ENCODE data around the gene ZCCHC24.

ZCCHC24 gene

DNA sequence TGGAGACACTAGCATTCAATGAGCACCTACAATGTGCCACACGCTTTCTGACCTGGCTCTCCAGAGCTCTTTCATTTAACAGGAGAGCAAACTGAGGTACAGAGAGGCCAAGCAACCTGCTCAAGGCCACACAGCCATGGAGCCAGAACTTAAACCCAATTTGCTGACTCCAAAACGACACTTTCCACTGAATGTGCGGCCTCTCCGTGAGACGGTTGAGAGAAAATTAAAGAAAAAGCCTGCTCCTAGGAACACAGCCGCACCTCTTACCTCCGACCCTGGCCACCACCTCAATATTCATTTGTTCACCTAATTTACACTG lies 42.8 kb downstream of the ZCCHC24 start:
- Histone ChIP-seq H3K36me3 (ENCODE audit: control insufficient read depth, insufficient read depth, low read length) (no peaks in the 10 kb centered on the region), H3K4me3 (ENCODE audit: low read depth, low read length) (no peak overlapping the region), H3K9me3 (ENCODE audit: control insufficient read depth, insufficient read depth, low read length) (no peaks in the 10 kb centered on the region), H3K9ac (ENCODE audit: low read depth, low read length) (no peak overlapping the region), H3K4me1 (ENCODE audit: control insufficient read depth, insufficient read depth, low read length) (peaks cover 36% of the 10 kb centered on the region), H3K27ac (ENCODE audit: low read depth, low read length) (no peak overlapping the region), H3K27me3 (ENCODE audit: control insufficient read depth, insufficient read depth, low read length) (0 out of 2 replicates have a peak, but pooled peaks cover 5% of the 10 kb centered on the region)

DNA sequence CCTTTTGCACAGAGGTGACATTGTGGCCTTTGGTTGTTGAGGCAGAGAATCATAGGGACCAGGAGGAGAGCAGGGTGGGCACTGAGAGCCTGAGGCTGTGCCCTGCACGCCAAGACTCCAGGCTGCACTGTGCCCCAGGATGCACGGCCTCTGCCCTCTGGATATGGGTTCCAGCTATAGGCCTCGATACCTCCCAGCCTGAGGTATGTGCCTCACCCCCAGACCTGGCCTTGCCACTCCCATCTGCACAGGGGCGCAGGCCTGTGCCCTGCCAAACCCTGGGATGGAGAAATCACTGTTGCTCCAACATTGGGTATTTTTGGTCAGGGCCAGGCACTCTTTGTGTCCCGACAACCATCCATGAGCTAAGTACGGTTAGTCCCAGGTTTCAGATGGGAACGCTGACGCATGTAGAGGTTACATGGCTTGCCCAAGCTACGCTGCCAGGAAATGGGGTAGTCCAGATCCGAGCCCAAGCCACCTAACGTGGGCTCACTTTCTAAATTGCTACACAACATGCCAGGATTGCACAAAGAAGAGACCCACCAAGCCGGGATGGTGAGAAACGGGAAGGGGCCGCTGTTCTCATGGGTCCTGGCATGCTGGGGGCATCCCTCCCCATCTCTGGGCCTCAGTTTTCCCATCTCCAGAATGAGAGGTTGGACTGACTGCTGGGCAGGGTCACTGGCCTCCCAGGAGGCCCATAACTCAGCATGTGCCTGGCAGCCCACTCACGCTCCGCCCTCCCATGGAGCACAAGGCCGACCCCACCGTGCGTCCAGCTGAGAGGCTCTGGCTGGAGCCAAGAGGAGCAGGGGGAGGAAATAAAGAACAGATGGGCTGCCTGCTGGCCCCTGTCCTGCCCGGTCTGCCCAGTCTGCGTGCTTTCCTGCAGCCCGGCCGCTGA lies 44.2 kb downstream of the ZCCHC24 start:
- Histone ChIP-seq H3K27me3 (ENCODE audit: control insufficient read depth, insufficient read depth, low read length) (0 out of 2 replicates have a peak, but pooled peaks cover 5% of the 10 kb centered on the region), H3K9ac (ENCODE audit: low read depth, low read length) (no peak overlapping the region), H3K36me3 (ENCODE audit: control insufficient read depth, insufficient read depth, low read length) (no peaks in the 10 kb centered on the region), H3K27ac (ENCODE audit: low read depth, low read length) (no peak overlapping the region), H3K4me3 (ENCODE audit: low read depth, low read length) (no peak overlapping the region), H3K9me3 (ENCODE audit: control insufficient read depth, insufficient read depth, low read length) (no peaks in the 10 kb centered on the region), H3K4me1 (ENCODE audit: control insufficient read depth, insufficient read depth, low read length) (peaks cover 36% of the 10 kb centered on the region)

DNA sequence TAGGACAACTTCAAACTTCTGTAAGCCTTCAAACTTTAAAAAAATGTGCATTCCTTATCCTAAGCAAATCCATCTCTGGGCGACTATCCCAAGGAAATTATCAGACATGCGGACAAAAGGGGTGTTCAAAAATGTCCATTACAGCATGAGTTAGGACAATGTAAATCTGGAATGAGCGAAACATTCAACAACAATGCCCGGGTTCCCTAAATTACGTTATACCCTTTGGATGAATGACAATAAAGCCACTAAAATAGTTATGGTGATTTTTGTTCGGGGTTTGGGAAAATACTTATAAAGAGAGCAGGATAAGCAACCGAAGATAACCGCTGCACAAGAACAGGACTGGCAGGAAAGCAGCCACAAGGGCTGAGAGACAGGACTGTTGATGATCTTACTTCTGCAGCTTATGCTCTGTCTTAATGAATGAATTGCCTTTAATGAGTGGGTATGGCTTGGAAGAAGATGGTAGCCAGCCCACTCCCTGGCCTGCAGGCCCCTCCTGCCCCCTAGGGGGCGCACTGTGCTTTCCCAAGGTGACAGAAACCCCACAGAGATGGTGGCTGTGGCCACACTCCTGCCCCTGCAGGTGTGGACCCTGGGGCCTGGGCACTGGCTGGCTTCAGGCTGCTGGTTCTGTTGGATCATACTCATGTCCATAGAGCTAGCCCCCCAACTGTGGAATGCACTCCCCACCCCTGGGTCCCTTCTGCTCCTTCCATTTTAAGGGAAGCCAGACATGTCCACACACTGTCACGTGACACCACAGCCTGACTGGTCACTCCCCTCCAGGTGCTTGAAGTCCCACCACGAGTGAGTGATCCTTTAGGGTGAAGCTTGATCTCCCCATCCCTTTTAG lies 45.0 kb downstream of the ZCCHC24 start:
- Histone ChIP-seq H3K27ac (ENCODE audit: low read depth, low read length) (no peak overlapping the region), H3K4me3 (ENCODE audit: low read depth, low read length) (no peak overlapping the region), H3K4me1 (ENCODE audit: control insufficient read depth, insufficient read depth, low read length) (peaks cover 32% of the 10 kb centered on the region), H3K27me3 (ENCODE audit: control insufficient read depth, insufficient read depth, low read length) (0 out of 2 replicates have a peak, but pooled peaks cover 5% of the 10 kb centered on the region), H3K36me3 (ENCODE audit: control insufficient read depth, insufficient read depth, low read length) (no peaks in the 10 kb centered on the region), H3K9me3 (ENCODE audit: control insufficient read depth, insufficient read depth, low read length) (no peaks in the 10 kb centered on the region), H3K9ac (ENCODE audit: low read depth, low read length) (no peak overlapping the region)

DNA sequence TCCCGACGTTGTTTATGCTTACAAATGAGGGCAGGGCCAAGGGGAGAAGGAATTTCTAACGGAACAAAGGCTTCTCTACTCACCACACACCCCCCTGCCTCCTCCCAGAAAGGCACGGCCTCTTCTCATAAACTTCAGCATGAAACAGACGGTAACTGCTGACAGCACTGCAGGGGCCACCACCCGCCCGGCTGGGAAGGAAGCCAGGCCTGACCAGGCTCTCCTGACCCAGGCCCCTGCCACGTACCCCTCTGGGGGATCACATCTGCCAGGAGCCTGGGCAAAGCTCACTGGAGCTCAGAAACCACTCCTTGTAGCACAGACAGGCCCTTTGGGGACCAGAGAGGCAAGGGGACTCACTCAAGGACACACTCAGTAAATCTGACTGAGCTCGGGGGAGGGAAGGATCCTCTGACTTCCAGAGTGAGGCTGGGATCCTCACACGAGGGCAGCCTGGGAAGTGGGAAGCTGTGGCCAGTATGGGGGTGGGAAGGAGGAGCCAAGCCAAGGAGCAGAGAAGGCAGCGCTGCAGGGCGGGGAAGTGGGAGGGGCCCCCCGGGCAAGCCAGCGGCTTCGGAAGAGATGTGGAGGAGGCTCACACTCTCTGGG lies 46.1 kb downstream of the ZCCHC24 start:
- Histone ChIP-seq H3K27me3 (ENCODE audit: control insufficient read depth, insufficient read depth, low read length) (0 out of 2 replicates have a peak, but pooled peaks cover 5% of the 10 kb centered on the region), H3K4me1 (ENCODE audit: control insufficient read depth, insufficient read depth, low read length) (peaks cover 25% of the 10 kb centered on the region), H3K36me3 (ENCODE audit: control insufficient read depth, insufficient read depth, low read length) (no peaks in the 10 kb centered on the region), H3K27ac (ENCODE audit: low read depth, low read length) (peak overlapping the region; percentile 90), H3K4me3 (ENCODE audit: low read depth, low read length) (no peak overlapping the region), H3K9me3 (ENCODE audit: control insufficient read depth, insufficient read depth, low read length) (no peaks in the 10 kb centered on the region), H3K9ac (ENCODE audit: low read depth, low read length) (no peak overlapping the region)

DNA sequence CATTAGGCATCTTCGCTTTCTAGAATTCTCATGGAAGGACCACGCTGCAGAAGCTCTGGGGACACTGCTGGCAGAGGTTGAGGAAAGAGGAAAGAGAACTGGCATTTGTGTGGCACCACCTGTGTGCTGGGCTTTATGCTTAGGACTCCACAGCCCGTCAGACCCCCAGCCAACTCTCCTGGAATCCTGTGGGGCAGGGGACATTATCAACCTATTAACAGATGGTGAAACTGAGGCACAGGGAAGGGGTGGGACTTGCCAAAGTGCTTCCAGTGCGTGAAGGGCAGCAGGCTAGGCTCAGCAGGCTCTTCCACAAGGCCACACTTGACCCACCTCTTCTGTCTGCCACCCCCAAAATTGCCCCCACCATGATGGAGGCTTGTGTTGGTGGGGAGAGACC lies 46.8 kb downstream of the ZCCHC24 start:
- H3K27ac ChIP-seq (ENCODE audit: low read depth, low read length) = peak overlapping the region; percentile 90

DNA sequence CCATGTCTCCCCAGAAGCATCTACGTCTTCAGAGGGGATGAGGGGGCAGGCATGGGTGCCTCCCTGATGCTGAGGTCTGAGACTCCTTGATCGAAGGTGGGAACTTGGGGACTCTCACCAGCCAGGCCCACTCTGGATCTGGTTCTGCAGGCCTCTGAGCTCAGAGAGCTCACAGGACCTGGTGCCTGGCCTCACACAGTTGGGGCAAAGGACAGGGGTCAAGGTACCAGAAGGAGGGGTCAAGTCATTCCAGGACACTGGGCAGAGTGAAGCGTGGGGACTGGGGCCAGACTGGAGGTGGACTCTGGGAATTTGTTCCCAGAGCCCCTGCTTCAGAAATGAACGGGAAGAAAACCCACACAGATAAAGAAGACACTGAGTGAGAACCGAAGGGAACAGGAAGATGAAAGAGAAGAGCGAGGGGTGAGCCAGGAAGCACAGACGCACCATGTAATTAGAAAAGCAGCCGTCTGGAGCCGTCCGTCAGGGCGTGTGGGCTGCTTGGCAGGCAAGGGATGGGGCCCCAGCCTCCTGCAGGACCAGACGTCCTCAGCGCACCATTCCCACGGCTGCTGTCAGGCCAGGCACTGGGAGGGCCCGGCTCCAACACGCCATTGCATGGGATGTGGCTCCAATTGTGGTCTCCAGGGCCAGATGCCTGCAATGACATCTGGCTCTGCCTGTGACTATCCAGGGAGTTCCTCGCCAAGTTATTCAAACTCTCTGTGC lies 47.7 kb downstream of the ZCCHC24 start:
- Histone ChIP-seq H3K9me3 (ENCODE audit: control insufficient read depth, insufficient read depth, low read length) (no peaks in the 10 kb centered on the region), H3K36me3 (ENCODE audit: control insufficient read depth, insufficient read depth, low read length) (no peaks in the 10 kb centered on the region), H3K4me3 (ENCODE audit: low read depth, low read length) (no peak overlapping the region), H3K27ac (ENCODE audit: low read depth, low read length) (no peak overlapping the region), H3K27me3 (ENCODE audit: control insufficient read depth, insufficient read depth, low read length) (no peaks in the 10 kb centered on the region), H3K9ac (ENCODE audit: low read depth, low read length) (no peak overlapping the region), H3K4me1 (ENCODE audit: control insufficient read depth, insufficient read depth, low read length) (peaks cover 13% of the 10 kb centered on the region)

More for the DNA sequence above, 46.8 kb downstream of the ZCCHC24 start:
- 0 out of 2 replicates have a peak, but pooled peaks cover 5% of the 10 kb centered on the region for H3K27me3 ChIP-seq (ENCODE audit: control insufficient read depth, insufficient read depth, low read length)
- no peaks in the 10 kb centered on the region for H3K36me3 ChIP-seq (ENCODE audit: control insufficient read depth, insufficient read depth, low read length)
- H3K9me3 ChIP-seq (ENCODE audit: control insufficient read depth, insufficient read depth, low read length) = no peaks in the 10 kb centered on the region
- peaks cover 22% of the 10 kb centered on the region for H3K4me1 ChIP-seq (ENCODE audit: control insufficient read depth, insufficient read depth, low read length)
- no peak overlapping the region for H3K4me3 ChIP-seq (ENCODE audit: low read depth, low read length)
- no peak overlapping the region for H3K9ac ChIP-seq (ENCODE audit: low read depth, low read length)

DNA sequence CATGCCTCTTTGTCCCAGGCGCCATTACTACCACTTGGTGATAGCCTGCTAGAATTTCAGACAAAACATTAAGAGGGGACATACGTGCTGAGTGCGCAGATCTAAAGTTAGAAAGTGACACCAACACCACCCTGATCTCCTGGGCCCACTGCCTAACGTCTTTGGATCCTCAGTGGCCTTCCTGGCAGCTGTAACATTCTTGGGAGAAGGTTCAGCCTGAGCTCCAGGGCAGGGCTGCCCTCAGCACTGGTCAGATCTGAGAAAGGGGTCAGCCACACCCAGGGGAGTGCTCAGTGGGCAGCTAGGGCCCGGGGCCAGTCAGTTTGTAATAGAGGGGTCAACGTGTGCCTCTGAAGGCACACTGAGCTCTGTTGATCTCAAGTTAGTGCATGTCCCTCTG lies 48.4 kb downstream of the ZCCHC24 start:
- Histone ChIP-seq H3K36me3 (ENCODE audit: control insufficient read depth, insufficient read depth, low read length) (no peaks in the 10 kb centered on the region), H3K27ac (ENCODE audit: low read depth, low read length) (no peak overlapping the region), H3K4me1 (ENCODE audit: control insufficient read depth, insufficient read depth, low read length) (peaks cover 12% of the 10 kb centered on the region), H3K9ac (ENCODE audit: low read depth, low read length) (no peak overlapping the region), H3K4me3 (ENCODE audit: low read depth, low read length) (no peak overlapping the region), H3K27me3 (ENCODE audit: control insufficient read depth, insufficient read depth, low read length) (no peaks in the 10 kb centered on the region), H3K9me3 (ENCODE audit: control insufficient read depth, insufficient read depth, low read length) (no peaks in the 10 kb centered on the region)

DNA sequence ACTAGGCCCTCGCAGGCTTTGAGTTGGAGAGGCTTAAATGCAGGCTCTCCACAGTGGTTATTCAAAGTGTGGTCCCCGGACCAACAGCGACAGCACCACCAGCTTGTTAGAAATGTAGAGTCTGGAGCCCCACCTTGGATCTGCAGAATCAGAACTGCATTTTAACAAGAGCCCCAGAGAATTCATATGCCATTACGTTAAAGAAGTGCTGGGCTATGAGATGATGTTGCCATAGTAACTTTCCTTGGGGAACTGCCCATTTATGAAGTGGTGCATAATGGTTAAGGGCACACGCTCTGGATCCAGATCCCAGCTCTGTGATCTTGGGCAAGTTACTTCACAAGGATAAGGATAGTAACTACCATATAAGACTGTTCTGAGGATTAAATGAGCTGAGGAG lies 48.9 kb downstream of the ZCCHC24 start:
- no peaks in the 10 kb centered on the region for H3K36me3 ChIP-seq (ENCODE audit: control insufficient read depth, insufficient read depth, low read length)
- peaks cover 12% of the 10 kb centered on the region for H3K4me1 ChIP-seq (ENCODE audit: control insufficient read depth, insufficient read depth, low read length)
- H3K27ac ChIP-seq (ENCODE audit: low read depth, low read length) = no peak overlapping the region
- no peak overlapping the region for H3K9ac ChIP-seq (ENCODE audit: low read depth, low read length)
- no peaks in the 10 kb centered on the region for H3K27me3 ChIP-seq (ENCODE audit: control insufficient read depth, insufficient read depth, low read length)
- no peak overlapping the region for H3K4me3 ChIP-seq (ENCODE audit: low read depth, low read length)
- H3K9me3 ChIP-seq (ENCODE audit: control insufficient read depth, insufficient read depth, low read length) = no peaks in the 10 kb centered on the region

DNA sequence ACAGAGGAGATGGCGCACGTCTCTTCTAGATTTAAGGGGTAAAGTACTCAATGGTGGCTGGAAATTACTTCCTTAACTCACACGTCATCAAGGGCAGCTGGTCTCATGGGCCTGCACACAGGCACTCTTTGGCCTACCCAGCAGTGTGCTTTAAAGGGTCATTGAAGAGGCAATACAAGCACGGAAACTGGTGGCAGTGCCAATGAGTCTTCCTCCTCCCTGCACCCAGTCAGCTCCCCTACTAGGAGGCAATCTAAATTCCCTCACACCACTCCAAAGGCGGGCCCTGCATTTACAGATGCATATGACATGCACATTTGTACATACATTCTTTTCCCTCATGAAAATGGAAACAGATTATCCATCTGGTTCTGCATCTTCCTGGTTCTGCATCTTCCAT lies 50.8 kb downstream of the ZCCHC24 start:
- H3K9me3 ChIP-seq (ENCODE audit: control insufficient read depth, insufficient read depth, low read length) = no peaks in the 10 kb centered on the region
- no peaks in the 10 kb centered on the region for H3K27me3 ChIP-seq (ENCODE audit: control insufficient read depth, insufficient read depth, low read length)
- no peak overlapping the region for H3K9ac ChIP-seq (ENCODE audit: low read depth, low read length)
- peaks cover 8% of the 10 kb centered on the region for H3K4me1 ChIP-seq (ENCODE audit: control insufficient read depth, insufficient read depth, low read length)
- H3K27ac ChIP-seq (ENCODE audit: low read depth, low read length) = no peak overlapping the region
- H3K4me3 ChIP-seq (ENCODE audit: low read depth, low read length) = no peak overlapping the region
- no peaks in the 10 kb centered on the region for H3K36me3 ChIP-seq (ENCODE audit: control insufficient read depth, insufficient read depth, low read length)

DNA sequence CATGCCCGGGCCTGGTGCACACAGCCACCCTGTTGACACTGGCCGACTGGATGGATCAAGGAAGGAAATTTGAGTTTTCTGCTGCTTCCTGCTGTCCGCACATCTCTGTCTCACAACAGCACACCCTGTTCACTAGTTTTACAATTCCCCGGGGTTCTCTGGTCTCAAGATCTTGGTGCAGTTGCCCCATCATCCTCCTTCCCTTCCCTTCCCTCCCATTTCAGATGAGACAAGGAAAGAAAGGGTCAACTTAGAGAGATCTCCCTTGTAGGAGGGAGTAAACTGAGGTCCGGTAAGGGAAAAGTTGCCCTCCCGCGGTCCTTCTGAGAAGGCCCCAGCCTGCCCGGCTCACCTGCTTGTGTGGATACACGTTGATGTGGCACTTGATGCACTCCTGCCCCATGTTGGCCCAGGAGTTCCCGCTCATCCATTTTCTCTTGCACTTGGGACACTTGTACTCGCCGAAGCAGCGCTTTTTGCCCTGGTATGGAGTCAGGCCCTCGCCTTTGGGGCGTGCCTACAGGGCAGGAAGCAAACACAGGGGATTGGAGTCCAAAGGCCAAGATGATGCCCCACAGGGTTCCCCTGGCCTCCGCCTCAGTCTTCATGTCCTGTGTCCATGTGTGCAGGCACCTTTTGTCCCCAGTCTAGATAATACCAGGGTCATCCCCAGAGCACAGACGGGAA lies 51.4 kb downstream of the ZCCHC24 start:
- no peak overlapping the region for H3K4me3 ChIP-seq (ENCODE audit: low read depth, low read length)
- H3K36me3 ChIP-seq (ENCODE audit: control insufficient read depth, insufficient read depth, low read length) = no peaks in the 10 kb centered on the region
- H3K27ac ChIP-seq (ENCODE audit: low read depth, low read length) = no peak overlapping the region
- H3K4me1 ChIP-seq (ENCODE audit: control insufficient read depth, insufficient read depth, low read length) = peaks cover 4% of the 10 kb centered on the region
- no peak overlapping the region for H3K9ac ChIP-seq (ENCODE audit: low read depth, low read length)
- H3K9me3 ChIP-seq (ENCODE audit: control insufficient read depth, insufficient read depth, low read length) = no peaks in the 10 kb centered on the region
- no peaks in the 10 kb centered on the region for H3K27me3 ChIP-seq (ENCODE audit: control insufficient read depth, insufficient read depth, low read length)

All from HUES48 (cell line).